CD4-positive, alpha-beta T cell treated with Interferon alpha-2 for 1 hour (primary cell): ENCODE results near the gene TPH1.

ENCODE experiments used
- DNase-seq, 2 donors: peaks; one replicate each; pipeline ENCODE4 v3.0.0-alpha.2; 2020 to 2022

The TPH1 gene

DNA sequence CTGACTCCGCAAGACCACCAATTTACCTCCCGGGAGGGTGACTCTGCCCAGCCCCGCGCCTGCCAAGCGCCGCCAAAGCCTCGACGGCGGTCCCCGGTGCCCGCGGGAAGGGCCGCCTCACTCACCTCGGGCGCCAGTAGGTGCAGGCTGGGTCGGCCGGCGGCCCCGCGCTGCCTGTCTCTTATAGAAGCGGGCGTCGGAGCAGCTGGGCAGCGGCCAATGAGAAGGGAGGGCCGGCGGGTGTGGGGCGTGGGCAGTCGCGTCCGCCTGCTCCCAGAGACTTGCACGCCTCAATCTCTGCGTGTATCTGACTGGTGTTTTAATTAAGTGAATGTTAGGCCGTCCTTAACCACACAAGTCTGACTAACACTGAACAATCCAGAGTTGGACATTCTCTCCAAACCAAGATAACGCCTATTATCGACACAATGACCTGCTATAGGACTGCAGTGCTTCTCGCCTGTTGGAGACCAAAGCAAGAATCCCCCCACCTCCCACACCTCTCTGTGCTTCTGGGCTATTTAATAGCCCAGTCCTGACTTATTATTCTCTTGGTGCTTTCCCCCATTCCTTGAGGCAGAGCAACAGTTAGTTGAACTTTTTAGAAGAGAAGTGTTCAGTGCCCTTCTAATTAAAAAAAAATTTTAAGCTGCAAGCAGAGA, at the start of gene TPH1:
TPH1 (minus strand) TSS at position 154 of the 662 bp plus-strand sequence. CDS start 5,507 bp downstream, outside the sequence.
- no peak for DNase-seq

DNA sequence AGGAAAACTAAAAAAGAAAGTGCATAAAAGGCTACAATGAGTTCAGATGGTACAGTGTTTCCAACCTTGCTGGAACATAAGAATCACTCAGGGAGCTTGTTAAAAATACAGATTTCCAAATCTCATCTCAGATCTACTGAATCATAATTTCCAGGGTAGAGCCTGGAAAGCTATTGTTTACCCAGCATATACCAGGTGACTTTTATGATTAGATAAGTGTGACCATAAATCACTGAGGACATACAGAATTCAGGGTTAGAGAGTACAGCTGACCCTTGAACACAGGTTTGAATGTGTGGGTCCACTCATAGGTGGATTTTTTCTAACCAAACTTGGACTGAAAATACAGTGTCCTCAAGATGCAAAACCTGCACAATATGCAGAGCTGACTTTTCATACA, 47.9 kb upstream of the TPH1 start:
- no peak for DNase-seq

DNA sequence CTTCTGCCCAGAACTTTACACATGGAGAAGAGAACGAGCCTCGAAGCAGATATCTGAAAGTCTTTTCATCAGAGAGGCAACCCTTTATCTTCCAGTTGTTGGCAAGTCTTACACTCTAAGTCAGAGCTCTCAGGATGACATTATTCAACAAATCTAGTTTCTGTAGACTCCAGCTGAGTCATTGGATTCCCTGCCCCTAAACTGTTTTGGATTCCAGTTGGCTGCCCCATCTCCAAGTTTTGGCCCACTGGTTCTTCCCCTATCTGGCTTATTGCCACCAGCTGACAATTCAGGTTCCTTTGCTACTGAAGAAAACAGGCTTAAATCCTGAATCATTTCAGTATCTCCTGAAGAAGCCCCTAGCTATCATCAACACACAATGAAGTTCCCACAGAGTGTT, 45.7 kb upstream of the TPH1 start:
- DNase-seq, result no peak

GRCh38 chr11:18088966-18089365, 42.9 kb upstream of the TPH1 start:
- no peak for DNase-seq

GRCh38 chr11:18088366-18088765, 42.3 kb upstream of the TPH1 start:
- DNase-seq, result no peak

- no peak for DNase-seq
Measured at GRCh38 chr11:18081551-18081950, 35.5 kb upstream of the TPH1 start.

GRCh38 chr11:18080451-18080850, 34.4 kb upstream of the TPH1 start:
- no peak for DNase-seq

- DNase-seq, result no peak
Measured at GRCh38 chr11:18078909-18079308, 32.8 kb upstream of the TPH1 start.

DNA sequence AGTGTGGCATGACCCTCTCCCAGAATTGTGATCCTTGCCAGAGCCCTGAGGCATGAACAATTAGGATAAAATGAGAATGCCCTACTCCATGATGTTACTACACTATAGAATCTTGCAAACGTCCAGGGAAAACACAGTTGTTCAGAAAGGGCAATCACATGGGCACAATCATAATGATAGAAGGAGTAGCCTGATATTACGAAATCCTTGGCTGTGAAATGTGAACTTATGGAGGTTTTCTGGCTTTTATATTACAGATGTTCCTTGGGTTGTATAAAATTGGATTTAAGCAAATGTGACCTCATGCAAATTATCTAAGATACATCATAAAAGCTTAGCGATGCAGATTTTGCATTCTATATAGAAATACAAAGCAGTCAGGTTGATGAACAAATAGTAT, 29.4 kb upstream of the TPH1 start:
- no peak for DNase-seq

DNA sequence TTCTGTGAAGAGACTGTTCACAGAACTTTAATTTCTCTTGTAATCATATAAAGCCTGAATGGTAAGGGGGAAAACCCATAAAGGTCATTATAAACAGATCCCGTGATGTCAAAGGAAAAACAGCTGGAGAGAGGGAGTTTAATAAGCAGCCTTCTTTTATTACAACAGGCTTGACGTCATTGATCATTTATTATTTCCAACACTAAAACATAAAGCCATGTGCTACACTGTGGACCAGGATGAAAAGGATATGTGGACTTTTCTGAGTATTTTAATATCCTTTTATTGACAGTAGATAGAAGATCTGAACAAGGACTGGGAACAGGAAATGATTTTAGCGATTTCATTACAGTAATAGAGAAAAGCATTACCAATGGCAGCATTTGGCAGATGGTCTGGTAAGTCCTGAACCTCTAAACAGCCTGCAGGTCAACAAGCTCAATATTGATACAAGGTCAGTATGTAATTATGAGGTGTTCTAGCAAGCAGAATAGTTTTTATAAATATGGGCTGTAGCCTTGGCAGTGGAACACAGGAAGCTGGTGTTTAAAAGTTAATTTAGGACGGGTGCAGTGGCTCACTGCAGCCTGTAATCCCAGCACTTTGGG, 25.1 kb upstream of the TPH1 start:
- no peak for DNase-seq

DNA sequence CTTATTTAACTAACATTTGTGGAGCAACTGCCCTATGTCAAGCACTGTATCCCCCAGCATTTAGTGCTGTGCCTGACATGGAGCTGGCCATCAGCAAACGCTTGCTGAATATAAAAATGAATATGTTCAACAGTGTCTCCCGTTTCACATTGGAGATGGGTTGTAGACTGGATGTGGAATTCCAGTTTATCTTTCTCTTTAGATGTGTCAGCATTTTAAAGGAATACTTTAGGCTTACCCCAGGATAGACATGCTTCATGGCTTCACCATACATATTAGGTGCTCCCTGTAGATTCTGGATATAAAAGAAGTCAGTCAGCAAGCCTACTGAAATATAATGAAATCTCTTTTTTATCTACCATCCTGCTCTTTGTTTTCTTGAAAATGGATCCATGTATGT, 21.3 kb upstream of the TPH1 start:
- DNase-seq, result no peak

GRCh38 chr11:18066626-18067025, 20.6 kb upstream of the TPH1 start:
- no peak for DNase-seq

- DNase-seq, result no peak
Measured at GRCh38 chr11:18065572-18065971, 19.5 kb upstream of the TPH1 start.

DNA sequence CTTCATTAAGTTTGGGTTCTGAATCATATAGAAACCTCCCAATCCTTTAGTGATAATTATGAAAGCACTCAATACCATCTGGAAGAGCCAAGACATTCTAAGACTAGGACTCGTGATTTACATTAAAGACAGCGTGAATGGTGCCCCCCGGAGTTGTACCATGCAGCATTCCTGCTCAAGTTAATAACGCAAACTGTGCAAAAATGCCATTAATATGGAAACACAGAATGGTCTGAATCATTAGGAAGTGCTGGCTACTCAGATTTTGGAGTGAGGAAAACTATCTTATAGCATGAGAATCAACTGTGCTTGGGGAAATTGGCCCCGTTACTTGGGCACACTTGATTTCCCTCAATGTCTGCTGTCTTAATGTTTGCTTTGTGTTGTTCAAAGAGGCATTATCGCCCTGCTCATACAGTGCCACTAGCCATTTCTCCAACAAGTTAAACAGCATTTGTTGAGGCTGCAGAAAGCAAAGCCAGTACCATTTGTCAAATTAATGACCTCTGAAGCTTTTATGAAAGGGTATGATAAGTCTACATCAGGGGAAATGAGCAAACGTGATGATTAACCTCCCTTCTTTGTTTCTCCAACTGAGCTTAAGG, 18.5 kb upstream of the TPH1 start:
- no peak for DNase-seq

GRCh38 chr11:18063862-18064434, 17.9 kb upstream of the TPH1 start:
- no peak for DNase-seq

GRCh38 chr11:18063125-18063524, 17.1 kb upstream of the TPH1 start:
- DNase-seq, result no peak

GRCh38 chr11:18061351-18061750, 15.3 kb upstream of the TPH1 start:
- no peak for DNase-seq

- no peak for DNase-seq
Measured at GRCh38 chr11:18056561-18057181, 10.6 kb upstream of the TPH1 start.

- no peak for DNase-seq
Measured at GRCh38 chr11:18054511-18055103, 8.5 kb upstream of the TPH1 start.

DNA sequence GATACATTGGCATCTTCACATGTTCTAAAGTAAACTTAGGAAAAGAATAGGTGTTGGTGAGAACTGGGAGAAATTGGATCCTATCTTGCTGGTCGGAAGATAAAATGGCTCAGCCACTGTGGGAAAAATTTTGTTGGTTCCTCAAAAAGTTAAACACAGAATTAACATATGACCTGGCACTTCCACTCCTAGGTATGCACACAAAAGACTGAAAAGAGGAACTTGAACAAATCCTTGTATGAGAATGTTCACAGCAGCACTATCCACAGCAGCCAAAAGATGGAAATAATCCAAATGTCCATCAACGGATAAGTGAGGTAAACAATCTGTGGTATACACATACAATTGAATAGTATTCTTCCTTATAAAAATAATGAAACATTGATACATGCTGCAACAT, 4.8 kb upstream of the TPH1 start:
- no peak for DNase-seq

- DNase-seq, result no peak
Measured at GRCh38 chr11:18036456-18036855, 9.6 kb downstream of the TPH1 start.

- no peak for DNase-seq
Measured at GRCh38 chr11:18027475-18027874, 18.6 kb downstream of the TPH1 start.

DNA sequence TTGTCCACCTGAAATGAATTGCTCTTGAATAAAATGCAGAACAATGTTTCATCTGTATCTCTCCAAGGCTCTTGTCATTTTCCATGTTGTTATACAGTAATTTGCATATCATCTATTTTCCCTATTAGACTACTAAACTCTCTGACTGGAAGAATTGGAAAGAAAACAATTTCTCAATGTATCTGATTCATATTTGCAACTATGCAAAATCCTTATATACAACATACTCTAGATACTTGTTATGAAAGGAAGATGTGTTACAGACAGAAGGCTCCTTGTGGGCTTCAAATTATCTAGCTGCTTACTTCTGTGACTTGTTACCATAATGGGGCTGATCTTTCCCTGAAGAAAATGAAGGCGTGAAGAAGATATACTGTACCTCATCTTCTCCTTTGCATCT, 23.6 kb downstream of the TPH1 start:
- DNase-seq, result no peak
